ENCODE measurements around the gene OTOG.

The OTOG gene

DNA sequence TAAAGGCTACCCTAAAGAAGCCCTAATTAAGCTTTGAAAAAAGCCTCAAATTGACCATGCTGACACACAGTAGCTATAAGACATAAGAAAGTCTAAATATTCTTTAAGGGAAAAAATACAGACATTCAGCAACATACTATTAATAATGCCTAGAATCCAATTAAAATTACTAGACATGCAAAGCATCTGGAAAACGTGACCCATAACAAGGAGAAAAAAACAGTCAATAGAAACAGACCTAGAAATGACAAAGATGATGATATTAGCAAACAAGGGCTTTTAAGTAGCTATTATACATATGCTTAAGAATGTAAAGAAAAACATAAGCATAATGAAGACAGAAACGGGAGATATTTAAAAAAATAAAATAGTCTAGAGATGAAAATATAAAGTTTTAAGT is 108.6 kb downstream of the OTOG start (continued):
- TF ChIP-seq, protein P1, sequence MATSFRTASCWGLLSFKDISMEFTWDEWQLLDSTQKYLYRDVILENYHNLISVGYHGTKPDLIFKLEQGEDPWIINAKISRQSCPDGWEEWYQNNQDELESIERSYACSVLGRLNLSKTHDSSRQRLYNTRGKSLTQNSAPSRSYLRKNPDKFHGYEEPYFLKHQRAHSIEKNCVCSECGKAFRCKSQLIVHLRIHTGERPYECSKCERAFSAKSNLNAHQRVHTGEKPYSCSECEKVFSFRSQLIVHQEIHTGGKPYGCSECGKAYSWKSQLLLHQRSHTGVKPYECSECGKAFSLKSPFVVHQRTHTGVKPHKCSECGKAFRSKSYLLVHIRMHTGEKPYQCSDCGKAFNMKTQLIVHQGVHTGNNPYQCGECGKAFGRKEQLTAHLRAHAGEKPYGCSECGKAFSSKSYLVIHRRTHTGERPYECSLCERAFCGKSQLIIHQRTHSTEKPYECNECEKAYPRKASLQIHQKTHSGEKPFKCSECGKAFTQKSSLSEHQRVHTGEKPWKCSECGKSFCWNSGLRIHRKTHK (tag by site-specific recombination; IDR thresholded peaks at IDR 0.05) = peak; percentile 75
- TF ChIP-seq, protein P2, sequence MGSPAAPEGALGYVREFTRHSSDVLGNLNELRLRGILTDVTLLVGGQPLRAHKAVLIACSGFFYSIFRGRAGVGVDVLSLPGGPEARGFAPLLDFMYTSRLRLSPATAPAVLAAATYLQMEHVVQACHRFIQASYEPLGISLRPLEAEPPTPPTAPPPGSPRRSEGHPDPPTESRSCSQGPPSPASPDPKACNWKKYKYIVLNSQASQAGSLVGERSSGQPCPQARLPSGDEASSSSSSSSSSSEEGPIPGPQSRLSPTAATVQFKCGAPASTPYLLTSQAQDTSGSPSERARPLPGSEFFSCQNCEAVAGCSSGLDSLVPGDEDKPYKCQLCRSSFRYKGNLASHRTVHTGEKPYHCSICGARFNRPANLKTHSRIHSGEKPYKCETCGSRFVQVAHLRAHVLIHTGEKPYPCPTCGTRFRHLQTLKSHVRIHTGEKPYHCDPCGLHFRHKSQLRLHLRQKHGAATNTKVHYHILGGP (tag by site-specific recombination; IDR thresholded peaks at IDR 0.05) = no peak

DNA sequence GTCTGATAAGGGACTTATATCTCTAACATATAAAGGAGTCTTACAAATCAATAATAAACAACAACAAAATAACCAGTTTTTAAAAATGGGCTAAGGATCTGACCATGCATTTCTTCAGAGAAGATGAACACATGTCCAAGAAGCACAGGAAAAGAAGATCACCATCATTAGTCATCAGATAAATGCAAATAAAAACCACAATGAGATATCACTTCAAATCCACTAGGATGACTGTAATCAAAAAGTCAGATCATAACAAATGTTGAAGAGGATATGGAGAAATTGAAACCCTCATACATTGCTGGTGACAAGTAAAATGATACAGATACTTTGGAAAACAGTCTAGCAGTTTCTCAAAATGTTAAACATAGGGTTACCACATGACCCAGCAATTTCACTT is 111.2 kb downstream of the OTOG start:
- CTCF ChIA-PET = no interaction called here
- H3K4me1 ChIP-seq (ENCODE audit: control insufficient read depth, insufficient read depth, low read length) = no peaks in the 10 kb centered on the region
- POLR2A ChIA-PET = no interaction called here
- no peaks in the 10 kb centered on the region for H3K36me3 ChIP-seq (ENCODE audit: control insufficient read depth in 2 of 2, insufficient read depth in 1 of 2, low read length in 2 of 2)
- H3K9me3 ChIP-seq (ENCODE audit: control insufficient read depth, insufficient read depth, low read depth, low read length) = no peaks in the 10 kb centered on the region
- H3K4me3 ChIP-seq (ENCODE audit: low read depth, low read length) = no peak overlapping the region
- H3K27ac ChIP-seq (ENCODE audit: extremely low read depth, low read depth, low read length) = no peak overlapping the region
- TF ChIP-seq ZNF830 (tag by site-specific recombination; IDR thresholded peaks at IDR 0.05; ENCODE audit: low read depth) (no peak), ZNF112 (tag by site-specific recombination; IDR thresholded peaks at IDR 0.05) (no peak), ZNF785 (tag by site-specific recombination; IDR thresholded peaks at IDR 0.05) (no peak), KLF1 (tag by site-specific recombination; IDR thresholded peaks at IDR 0.05) (no peak), ZNF48 (tag by site-specific recombination; IDR thresholded peaks at IDR 0.05) (no peak), ZNF248 (tag by site-specific recombination; IDR thresholded peaks at IDR 0.05) (no peak), ZNF114 (tag by site-specific recombination; IDR thresholded peaks at IDR 0.05) (no peak), MYNN (tag by site-specific recombination; IDR thresholded peaks at IDR 0.05; ENCODE audit: borderline replicate concordance) (no peak), IKZF3 (tag by site-specific recombination; IDR thresholded peaks at IDR 0.05) (no peak), ZBTB8A (tag by site-specific recombination; IDR thresholded peaks at IDR 0.05) (no peak), ZNF791 (tag by site-specific recombination; IDR thresholded peaks at IDR 0.05) (no peak), ZNF76 (tag by site-specific recombination; IDR thresholded peaks at IDR 0.05; ENCODE audit: borderline replicate concordance, low read depth) (no peak), ZBTB48 (tag by site-specific recombination; IDR thresholded peaks at IDR 0.05) (no peak), ZNF792 (tag by site-specific recombination; IDR thresholded peaks at IDR 0.05) (no peak), ZNF416 (tag by site-specific recombination; IDR thresholded peaks at IDR 0.05) (no peak), ZNF501 (tag by site-specific recombination; IDR thresholded peaks at IDR 0.05) (no peak)
- TF ChIP-seq, protein P3, sequence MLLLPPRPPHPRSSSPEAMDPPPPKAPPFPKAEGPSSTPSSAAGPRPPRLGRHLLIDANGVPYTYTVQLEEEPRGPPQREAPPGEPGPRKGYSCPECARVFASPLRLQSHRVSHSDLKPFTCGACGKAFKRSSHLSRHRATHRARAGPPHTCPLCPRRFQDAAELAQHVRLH (tag by site-specific recombination; IDR thresholded peaks at IDR 0.05) = no peak

DNA sequence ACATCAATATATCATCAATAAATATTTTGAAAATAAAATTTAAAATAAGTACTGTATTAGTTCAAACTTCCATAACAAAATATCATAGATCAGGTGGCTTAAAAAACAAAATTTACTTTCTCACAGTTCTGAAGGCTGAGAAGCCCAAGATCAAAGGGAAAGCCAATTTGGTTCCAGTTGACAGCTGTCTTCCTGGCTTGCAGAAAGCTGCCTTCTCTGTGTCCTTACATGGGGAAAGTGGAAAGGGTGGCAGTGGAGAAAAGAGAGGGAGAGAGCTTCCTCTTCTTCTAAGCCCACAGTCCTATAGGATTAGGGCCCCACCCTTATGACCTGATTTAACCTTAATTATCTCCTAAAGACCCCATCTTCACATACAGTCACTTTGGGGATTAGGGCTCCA is 121.1 kb downstream of the OTOG start:
- Histone ChIP-seq H3K4me1 (ENCODE audit: control insufficient read depth, insufficient read depth, low read length) (no peaks in the 10 kb centered on the region), H3K36me3 (ENCODE audit: control insufficient read depth in 2 of 2, insufficient read depth in 1 of 2, low read length in 2 of 2) (no peaks in the 10 kb centered on the region), H3K9me3 (ENCODE audit: control insufficient read depth, insufficient read depth, low read depth, low read length) (no peaks in the 10 kb centered on the region), H3K27ac (ENCODE audit: extremely low read depth, low read depth, low read length) (no peak overlapping the region), H3K4me3 (ENCODE audit: low read depth, low read length) (no peak overlapping the region)
- CTCF ChIA-PET = interaction anchor here (0.6 to 1.8 kb wide), 4 partner anchors 62 to 310 kb away, joined by 3 to 5 read pairs (median 4); no protein-coding TSS in a partner anchor
- POLR2A ChIA-PET = no interaction called here
- no peak for TF ChIP-seq ZNF335 (tag by site-specific recombination; conservative IDR thresholded peaks at IDR 0.05)
- TF ChIP-seq GLIS2 (tag by site-specific recombination; IDR thresholded peaks at IDR 0.05) = no peak
- TF ChIP-seq, protein P4, sequence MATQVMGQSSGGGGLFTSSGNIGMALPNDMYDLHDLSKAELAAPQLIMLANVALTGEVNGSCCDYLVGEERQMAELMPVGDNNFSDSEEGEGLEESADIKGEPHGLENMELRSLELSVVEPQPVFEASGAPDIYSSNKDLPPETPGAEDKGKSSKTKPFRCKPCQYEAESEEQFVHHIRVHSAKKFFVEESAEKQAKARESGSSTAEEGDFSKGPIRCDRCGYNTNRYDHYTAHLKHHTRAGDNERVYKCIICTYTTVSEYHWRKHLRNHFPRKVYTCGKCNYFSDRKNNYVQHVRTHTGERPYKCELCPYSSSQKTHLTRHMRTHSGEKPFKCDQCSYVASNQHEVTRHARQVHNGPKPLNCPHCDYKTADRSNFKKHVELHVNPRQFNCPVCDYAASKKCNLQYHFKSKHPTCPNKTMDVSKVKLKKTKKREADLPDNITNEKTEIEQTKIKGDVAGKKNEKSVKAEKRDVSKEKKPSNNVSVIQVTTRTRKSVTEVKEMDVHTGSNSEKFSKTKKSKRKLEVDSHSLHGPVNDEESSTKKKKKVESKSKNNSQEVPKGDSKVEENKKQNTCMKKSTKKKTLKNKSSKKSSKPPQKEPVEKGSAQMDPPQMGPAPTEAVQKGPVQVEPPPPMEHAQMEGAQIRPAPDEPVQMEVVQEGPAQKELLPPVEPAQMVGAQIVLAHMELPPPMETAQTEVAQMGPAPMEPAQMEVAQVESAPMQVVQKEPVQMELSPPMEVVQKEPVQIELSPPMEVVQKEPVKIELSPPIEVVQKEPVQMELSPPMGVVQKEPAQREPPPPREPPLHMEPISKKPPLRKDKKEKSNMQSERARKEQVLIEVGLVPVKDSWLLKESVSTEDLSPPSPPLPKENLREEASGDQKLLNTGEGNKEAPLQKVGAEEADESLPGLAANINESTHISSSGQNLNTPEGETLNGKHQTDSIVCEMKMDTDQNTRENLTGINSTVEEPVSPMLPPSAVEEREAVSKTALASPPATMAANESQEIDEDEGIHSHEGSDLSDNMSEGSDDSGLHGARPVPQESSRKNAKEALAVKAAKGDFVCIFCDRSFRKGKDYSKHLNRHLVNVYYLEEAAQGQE (tag by site-specific recombination; IDR thresholded peaks at IDR 0.05) = no peak
- TF ChIP-seq ZNF792 (tag by site-specific recombination; IDR thresholded peaks at IDR 0.05) = no peak
- TF ChIP-seq, protein P5, sequence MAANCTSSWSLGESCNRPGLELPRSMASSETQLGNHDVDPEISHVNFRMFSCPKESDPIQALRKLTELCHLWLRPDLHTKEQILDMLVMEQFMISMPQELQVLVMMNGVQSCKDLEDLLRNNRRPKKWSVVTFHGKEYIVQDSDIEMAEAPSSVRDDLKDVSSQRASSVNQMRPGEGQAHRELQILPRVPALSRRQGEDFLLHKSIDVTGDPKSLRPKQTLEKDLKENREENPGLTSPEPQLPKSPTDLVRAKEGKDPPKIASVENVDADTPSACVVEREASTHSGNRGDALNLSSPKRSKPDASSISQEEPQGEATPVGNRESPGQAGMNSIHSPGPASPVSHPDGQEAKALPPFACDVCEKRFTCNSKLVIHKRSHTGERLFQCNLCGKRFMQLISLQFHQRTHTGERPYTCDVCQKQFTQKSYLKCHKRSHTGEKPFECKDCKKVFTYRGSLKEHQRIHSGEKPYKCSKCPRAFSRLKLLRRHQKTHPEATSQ (tag by site-specific recombination; IDR thresholded peaks at IDR 0.05) = no peak
- no peak for TF ChIP-seq ZNF140 (tag by site-specific recombination; IDR thresholded peaks at IDR 0.05)
- TF ChIP-seq ZNF473 (tag by site-specific recombination; IDR thresholded peaks at IDR 0.05) = no peak
- no peak for TF ChIP-seq ZNF596 (tag by site-specific recombination; IDR thresholded peaks at IDR 0.05)
- no peak for TF ChIP-seq REPIN1 (tag by site-specific recombination; IDR thresholded peaks at IDR 0.05; ENCODE audit: low read depth)
- TF ChIP-seq KLF10 (tag by site-specific recombination; IDR thresholded peaks at IDR 0.05) = no peak
- no peak for TF ChIP-seq SP3 (tag by site-specific recombination; IDR thresholded peaks at IDR 0.05)

Measured in HEK293 (cell line).